Cardiac muscle cell (in vitro differentiated cells and primary cell): ENCODE results near the gene USP2. TPM values are rescaled to one million over a fixed set of nuclear protein-coding genes. Genes with fewer than 3 reads are reported as not detected.

ENCODE experiments used
- DNase-seq, 2 donors: peaks; one replicate each; pipeline versions ENCODE4 v3.0.0 to v3.0.0-alpha.2; 2010 to 2017; ENCODE audit warnings: low read depth in 1 of 2, low spot score in 1 of 2
- H3K27ac ChIP-seq: fragments of 200-600 bp; sonication (generic); 2 replicates; pipeline ENCODE4 v1.5.1; 2016
- H3K27me3 ChIP-seq: fragments of 200-600 bp; sonication (generic); 2 replicates; pipeline ENCODE4 v1.6.0; 2016; ENCODE audit warnings: control low read depth
- H3K36me3 ChIP-seq: fragments of 200-600 bp; sonication (generic); 2 replicates; pipeline ENCODE4 v1.5.1; 2016; ENCODE audit warnings: control low read depth
- H3K4me1 ChIP-seq: fragments of 200-600 bp; sonication (generic); 2 replicates; pipeline ENCODE4 v1.8.1; 2017; ENCODE audit warnings: low read depth, mild to moderate bottlenecking, mixed run types
- H3K4me3 ChIP-seq: fragments of 200-600 bp; sonication (generic); 2 replicates; pipeline ENCODE4 v1.5.1; 2016; ENCODE audit warnings: mild to moderate bottlenecking
- H3K9me3 ChIP-seq: fragments of 200-600 bp; sonication (generic); 2 replicates; pipeline ENCODE4 v1.5.1; 2017; ENCODE audit warnings: low read depth, mild to moderate bottlenecking, control low read depth
- CTCF ChIP-seq: IDR thresholded peaks from 2 replicates; pipeline ENCODE4 v1.5.1; 2012; ENCODE audit warnings: low read depth, mild to moderate bottlenecking, low read length
- polyA plus RNA-seq: library from polyadenylated mRNA; unstranded; fragments of >200 nt; fragmentation: Nextera tagmentation; extraction: Ambion mirVana; gene quantifications from 2 replicates; pipeline ENCODE4 v1.2.1, GENCODE V29; 2016
- total RNA-seq: library from RNA; depleted of rRNA; stranded (reverse); fragments of >200 nt; gene quantifications from 2 replicates; pipeline ENCODE4 v1.2.3, GENCODE V29; 2016

Gene USP2
- total and polyA plus RNA-seq, 2 experiments from 2014 or later: 36.5 to 39.0 TPM

GRCh38 chr11:119323532-119324033, 57.9 kb downstream of the USP2 start:
- TF ChIP-seq CTCF: peak; percentile 79
- H3K4me1 ChIP-seq: peaks cover 39% of the 10 kb centered on the region
- H3K27me3 ChIP-seq: no peaks in the 10 kb centered on the region
- no peaks in the 10 kb centered on the region for H3K36me3 ChIP-seq
- peak; percentile 78 to 92 for DNase-seq
- no peaks in the 10 kb centered on the region for H3K9me3 ChIP-seq
- H3K4me3 ChIP-seq: no peak overlapping the region
- peak overlapping the region; percentile 77 for H3K27ac ChIP-seq

DNA sequence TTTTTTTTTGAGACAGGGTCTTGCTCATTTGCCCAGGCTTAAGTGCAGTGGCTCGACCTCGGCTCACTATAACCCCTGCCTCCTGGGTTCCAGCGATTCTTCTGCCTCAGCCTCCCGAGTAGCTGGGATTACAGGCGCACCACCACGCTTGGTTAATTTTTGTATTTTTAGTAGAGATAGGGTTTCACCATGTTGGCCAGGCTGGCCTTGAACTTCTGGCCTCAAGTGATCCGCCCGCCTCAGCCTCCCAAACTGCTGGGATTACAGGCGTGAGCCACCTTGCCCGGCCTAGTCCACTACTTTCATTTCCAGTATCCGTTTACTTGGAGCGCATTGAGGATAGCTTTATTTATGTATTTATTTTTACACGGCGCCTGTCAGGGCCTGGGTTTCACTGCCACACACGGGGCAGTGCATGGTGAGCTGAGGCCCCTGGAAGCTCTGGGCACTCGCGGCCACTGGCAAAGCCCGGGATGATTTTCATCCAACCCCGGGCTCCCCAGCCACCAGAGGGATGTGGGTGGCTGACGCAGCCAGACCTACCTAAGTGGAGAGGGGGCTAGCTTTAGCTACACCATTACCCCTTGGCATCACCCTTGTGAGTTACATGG, 58.5 kb downstream of the USP2 start:
- no peak overlapping the region for H3K4me3 ChIP-seq
- no peaks in the 10 kb centered on the region for H3K27me3 ChIP-seq
- H3K36me3 ChIP-seq: no peaks in the 10 kb centered on the region
- no peak for DNase-seq
- peaks cover 44% of the 10 kb centered on the region for H3K4me1 ChIP-seq
- no peak for TF ChIP-seq CTCF
- no peak overlapping the region for H3K27ac ChIP-seq
- no peaks in the 10 kb centered on the region for H3K9me3 ChIP-seq

DNA sequence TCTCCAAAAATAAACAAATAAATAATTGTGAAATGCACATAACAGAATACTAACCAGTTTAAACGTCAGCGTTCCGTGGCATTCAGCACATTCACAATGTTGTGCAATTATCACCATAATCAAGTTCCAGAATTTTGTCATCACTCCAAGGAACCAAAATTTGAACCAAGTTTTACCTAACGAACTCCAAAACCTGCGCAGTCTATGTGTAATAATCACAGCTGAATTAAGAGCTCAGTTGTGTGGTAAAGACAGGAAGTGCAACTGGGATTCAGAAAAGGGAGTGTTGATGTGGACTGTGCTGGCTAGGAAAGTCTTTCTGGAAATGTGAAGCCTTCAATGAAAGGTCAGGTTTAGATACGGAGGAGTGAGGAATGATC, 59.1 kb downstream of the USP2 start:
- no peaks in the 10 kb centered on the region for H3K36me3 ChIP-seq
- H3K27ac ChIP-seq: no peak overlapping the region
- peaks cover 51% of the 10 kb centered on the region for H3K4me1 ChIP-seq
- H3K9me3 ChIP-seq: no peaks in the 10 kb centered on the region
- H3K27me3 ChIP-seq: no peaks in the 10 kb centered on the region
- no peak overlapping the region for H3K4me3 ChIP-seq
- DNase-seq: peak in 1 of 2 donors; percentile 63
- TF ChIP-seq CTCF: no peak

- Histone ChIP-seq H3K9me3 (no peaks in the 10 kb centered on the region), H3K27me3 (peaks cover 7% of the 10 kb centered on the region), H3K36me3 (no peaks in the 10 kb centered on the region), H3K4me1 (peaks cover 54% of the 10 kb centered on the region), H3K27ac (peak overlapping the region; percentile 50), H3K4me3 (peak overlapping the region; percentile 9)
- peak; percentile 65 to 79 for DNase-seq
- TF ChIP-seq CTCF: no peak
Observed at GRCh38 chr11:119320776-119321524, 60.5 kb downstream of the USP2 start.

DNA sequence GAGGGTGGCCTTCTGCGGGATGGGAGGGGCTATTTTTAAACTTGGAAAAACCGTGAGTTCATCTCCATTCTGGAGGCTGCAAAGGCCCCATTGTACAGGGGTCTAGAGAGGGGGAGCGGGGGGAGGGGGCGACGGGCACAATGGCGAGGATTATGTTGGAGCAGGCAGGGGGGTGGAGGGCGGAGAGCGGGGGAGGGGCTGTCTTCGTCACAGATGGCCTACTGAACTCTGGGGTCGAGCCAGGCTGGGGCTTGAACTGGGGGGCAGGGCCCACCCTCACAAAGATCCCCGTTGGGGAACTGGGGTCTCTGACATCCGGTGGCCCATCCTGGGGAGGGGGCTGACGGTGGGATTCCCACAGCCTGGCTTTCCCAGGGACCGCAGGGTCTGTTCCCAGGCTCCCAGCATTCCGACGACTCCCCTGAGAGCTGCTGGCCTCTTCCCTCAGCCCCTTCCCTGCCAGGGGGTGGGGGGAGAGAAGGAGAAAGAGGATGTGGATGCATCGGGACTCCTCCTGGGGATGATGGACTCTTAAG, 61.2 kb downstream of the USP2 start:
- no peaks in the 10 kb centered on the region for H3K36me3 ChIP-seq
- no peaks in the 10 kb centered on the region for H3K9me3 ChIP-seq
- peak in 1 of 2 donors; percentile 48 for DNase-seq
- TF ChIP-seq CTCF: no peak
- no peak overlapping the region for H3K27ac ChIP-seq
- no peak overlapping the region for H3K4me3 ChIP-seq
- peaks cover 58% of the 10 kb centered on the region for H3K4me1 ChIP-seq
- H3K27me3 ChIP-seq: peaks cover 14% of the 10 kb centered on the region
